NCI-H2196 (cell line): Measurements from ENCODE around the gene EFS.
"Not testable (repeated sequence)": the region's sequence is repeated elsewhere in the genome, so short reads cannot be mapped to it uniquely, and the experiment has no call there.

Experiments
- DNase-seq: peaks from one replicate; lab custom pipeline; 2025; ENCODE audit not compliant: unreplicated experiment; lab: John Stamatoyannopoulos, UW

EFS gene

GRCh38 chr14:23327947-23328744 lies 36.8 kb downstream of the EFS start:
- peak; percentile 76 for DNase-seq

DNA sequence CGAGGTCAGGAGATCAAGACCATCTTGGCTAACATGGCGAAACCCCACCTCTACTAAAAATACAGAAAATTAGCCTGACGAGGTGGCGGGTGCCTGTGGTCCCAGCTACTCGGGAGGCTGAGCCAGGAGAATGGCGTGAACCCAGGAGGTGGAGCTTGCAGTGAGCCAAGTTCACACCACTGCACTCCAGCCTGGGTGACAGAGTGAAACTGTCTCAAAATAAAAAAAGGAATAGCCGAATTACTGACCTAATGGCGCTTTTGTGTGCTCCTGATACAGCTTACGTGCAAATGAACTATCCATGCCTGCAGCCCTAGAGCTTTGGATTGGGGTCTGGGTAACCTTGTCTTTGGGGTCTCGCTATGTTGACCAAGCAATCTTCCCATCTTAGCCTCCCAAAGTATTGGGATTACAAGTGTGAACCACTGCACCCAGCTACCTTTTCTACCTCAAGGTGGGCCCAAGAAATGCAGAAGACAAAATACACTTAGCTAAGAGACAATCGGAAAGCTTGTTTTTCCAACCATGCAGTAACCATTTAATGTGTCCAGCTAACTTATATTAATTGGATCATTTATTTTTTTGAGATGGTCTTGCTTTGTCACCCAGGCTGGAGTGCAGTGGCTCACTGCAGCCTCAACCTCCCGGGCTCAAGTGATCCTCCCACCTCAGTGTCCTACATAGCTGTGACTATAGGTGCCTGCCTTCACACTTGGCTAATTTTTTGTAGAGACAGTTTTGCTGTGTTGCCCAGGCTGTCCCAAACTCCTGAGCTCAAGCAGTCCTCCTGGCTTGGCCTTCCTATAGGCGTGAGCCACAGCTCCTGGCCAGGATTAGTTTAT lies 38.3 kb downstream of the EFS start:
- no peak for DNase-seq

DNA sequence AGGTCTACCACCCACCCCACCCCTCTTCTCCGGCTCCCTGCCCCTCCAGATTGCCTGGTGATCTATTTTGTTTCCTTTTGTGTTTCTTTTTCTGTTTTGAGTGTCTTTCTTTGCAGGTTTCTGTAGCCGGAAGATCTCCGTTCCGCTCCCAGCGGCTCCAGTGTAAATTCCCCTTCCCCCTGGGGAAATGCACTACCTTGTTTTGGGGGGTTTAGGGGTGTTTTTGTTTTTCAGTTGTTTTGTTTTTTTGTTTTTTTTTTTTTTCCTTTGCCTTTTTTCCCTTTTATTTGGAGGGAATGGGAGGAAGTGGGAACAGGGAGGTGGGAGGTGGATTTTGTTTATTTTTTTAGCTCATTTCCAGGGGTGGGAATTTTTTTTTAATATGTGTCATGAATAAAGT lies 39.2 kb downstream of the EFS start:
- not testable (repeated sequence) for DNase-seq

DNA sequence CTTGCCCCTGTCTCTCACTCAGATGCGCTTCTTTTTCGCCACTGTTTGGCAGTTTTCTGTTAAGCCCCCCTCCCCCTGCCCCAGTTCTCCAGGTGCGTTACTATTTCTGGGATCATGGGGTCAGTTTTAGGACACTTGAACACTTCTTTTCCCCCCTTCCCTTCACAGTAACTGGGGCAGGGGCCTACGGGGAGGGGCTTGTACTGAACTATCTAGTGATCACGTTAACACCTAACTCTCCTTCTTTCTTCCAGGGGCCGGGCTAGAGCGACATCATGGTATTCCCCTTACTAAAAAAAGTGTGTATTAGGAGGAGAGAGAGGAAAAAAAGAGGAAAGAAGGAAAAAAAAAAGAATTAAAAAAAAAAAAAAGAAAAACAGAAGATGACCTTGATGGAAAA lies 40.0 kb downstream of the EFS start:
- no peak for DNase-seq

DNA sequence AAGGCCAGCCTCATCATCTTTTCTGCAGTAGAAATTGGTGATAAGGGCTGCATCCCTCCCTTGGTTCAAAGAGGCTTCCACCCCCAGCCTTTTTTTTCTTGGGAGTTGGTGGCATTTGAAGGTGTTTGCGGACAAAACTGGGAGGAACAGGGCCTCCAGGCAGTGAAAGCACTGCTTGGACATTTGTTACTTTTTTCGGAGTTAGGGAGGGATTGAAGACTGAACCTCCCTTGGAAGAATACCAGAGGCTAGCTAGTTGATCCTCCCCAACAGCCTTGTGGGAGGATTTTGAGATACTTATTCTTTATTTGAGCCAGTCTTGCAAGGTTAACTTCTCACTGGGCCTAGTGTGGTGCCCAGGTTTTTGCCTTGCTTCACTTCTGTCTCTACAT lies 40.5 kb downstream of the EFS start:
- no peak for DNase-seq

GRCh38 chr14:23323838-23324454 lies 41.0 kb downstream of the EFS start:
- DNase-seq, result no peak

GRCh38 chr14:23322568-23323517 lies 42.1 kb downstream of the EFS start:
- no peak for DNase-seq

GRCh38 chr14:23321572-23322547 lies 43.1 kb downstream of the EFS start:
- DNase-seq, result no peak

DNA sequence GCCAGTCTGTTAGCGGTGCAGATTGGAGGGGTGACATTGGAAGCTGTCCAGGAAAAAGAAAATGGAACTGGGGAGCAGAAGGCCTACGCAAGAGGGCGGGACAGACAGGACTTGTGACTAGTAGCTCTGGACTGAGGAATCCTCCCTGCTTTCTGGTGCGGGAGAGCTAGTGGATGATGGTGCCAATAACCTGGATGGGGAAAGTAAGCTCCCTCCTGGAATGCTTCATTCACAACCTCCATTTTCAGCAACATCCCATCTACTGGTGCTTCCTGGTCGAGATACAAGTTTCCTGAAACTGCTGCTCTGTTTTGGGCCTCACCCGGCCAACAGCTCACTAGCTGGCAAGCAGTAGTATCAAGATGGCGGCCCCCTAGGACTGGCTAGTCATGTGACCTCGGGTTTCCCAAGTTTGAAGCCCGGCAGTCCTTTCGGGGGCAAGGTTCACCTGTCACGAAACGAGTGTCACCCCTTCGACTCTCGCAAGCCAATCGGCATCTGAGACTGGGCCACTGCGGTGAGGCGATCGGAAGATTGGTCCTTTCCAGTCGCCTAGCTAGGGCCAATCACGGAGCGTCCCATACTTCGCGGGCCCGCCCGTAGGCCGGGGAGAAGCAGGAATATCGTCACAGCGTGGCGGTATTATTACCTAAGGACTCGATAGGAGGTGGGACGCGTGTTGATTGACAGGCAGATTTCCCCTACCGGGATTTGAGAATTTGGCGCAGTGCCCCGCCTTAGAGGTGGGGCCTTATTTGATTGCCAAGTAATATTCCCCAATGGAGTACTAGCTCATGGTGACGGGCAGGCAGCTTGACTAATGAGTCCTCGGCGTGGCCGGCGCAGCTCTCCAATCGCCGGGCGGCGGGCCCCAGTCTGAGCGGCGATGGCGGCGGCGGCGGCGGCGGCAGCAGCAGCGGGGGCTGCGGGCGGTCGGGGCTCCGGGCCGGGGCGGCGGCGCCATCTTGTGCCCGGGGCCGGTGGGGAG lies 44.1 kb downstream of the EFS start, which contains the start of gene PABPN1:
Gene PABPN1 (plus strand): TSS at position 874 of the 988 bp plus-strand sequence. CDS start 13 bp downstream, at position 887.
- DNase-seq, result peak; percentile 100

DNA sequence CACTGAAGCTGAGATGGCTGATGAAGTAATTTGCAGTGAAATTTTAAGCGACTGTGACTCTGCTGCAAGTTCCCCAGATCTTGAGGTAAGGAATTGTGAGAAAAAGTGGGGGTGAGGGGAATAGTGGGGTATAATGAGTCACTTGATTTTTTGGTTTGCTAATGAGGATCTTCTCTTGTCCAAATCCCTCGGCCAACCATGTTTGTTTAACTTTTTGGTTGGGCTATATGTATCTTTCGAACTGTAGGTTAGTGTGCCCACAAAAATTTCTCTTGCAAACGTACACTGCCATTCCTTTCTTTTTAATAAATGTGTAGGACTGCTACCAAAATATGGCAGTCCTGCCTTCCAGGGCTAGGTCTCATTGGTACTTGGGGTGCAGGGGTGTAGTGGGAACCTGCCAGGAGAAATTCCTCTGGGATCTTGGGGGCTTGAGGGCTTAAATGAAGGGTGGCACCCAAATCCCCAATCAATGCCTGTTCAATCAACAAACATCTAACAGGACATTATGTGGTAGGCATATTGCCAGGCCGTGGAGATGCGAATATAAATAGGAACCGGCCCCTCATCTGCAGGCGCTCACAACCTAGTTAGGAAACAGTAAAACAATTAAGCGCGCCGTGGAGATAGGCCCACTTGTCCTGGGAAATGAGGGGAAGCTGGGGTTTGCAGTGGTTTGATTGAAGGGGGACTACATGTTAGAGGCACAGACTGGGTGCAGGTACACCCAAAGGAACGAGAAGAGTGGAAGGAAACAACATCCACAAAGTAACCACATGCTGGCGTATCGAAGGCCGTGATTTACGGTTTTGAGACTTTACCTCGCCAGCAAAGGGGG lies 45.0 kb downstream of the EFS start:
- no peak for DNase-seq

- DNase-seq, result no peak
Measured at GRCh38 chr14:23316300-23316699, 48.7 kb downstream of the EFS start.

GRCh38 chr14:23310546-23310945 lies 54.4 kb downstream of the EFS start:
- DNase-seq, result no peak

DNA sequence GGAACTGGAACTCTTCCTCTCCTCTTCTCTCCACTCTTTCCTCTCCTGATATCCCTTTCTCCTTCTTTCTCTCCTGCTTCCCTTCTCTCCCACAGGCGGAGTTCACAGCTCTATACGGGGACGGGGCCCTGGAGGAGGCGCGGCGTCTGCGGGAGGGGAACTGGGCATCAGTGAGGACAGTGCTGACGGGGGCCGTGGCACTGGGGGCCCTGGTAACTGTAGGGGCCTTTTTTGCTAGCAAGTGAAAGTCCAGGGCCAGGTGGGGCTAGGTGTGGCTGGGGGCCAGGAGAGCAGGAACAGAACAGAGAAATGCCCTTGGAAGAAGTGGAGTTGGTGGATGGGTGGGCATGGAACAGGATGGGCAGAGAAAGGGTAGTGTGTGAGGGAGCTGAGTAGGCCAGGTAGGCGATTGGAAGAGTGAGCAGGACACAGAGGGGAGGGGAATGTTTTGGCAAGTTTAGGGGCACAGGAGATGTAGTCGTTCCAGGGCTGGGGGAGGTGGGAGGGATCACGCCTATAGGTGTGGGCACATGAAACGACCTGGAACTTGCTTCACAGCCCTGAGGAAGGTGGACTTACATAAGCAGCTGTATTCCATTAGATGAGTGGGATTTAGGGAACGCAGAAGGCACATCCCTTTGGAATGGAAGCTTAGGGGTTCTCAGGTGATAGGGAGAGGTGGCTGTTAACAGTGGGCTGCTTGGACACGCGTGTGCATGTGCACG lies 56.1 kb downstream of the EFS start:
- no peak for DNase-seq

DNA sequence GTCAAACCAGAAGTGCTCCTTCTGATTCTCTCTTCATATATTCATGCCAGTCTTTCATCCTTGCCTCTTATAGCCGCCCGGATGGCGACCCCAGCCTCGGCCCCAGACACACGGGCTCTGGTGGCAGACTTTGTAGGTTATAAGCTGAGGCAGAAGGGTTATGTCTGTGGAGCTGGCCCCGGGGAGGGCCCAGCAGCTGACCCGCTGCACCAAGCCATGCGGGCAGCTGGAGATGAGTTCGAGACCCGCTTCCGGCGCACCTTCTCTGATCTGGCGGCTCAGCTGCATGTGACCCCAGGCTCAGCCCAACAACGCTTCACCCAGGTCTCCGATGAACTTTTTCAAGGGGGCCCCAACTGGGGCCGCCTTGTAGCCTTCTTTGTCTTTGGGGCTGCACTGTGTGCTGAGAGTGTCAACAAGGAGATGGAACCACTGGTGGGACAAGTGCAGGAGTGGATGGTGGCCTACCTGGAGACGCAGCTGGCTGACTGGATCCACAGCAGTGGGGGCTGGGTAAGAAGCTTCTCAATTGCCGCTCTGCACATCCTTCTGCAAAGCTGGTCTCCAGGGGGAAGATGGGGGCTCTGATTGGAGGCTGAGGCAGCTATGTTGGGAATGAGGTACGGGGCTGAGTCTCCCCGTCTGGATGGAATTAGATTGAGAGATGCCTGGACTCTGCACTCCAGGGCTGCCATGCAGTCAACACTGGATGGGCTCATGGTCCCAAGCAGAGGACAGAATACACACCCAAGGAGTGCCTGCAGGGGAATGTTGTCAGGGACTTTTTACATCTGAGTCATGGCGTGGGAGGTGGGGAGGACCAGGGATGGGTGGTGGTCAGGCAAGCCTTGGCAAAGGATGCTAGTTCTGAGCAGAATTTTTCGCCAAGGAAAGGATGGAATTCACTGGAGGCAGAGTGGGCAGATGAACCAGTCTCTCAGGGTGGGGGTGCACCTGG lies 57.0 kb downstream of the EFS start:
- no peak for DNase-seq

DNA sequence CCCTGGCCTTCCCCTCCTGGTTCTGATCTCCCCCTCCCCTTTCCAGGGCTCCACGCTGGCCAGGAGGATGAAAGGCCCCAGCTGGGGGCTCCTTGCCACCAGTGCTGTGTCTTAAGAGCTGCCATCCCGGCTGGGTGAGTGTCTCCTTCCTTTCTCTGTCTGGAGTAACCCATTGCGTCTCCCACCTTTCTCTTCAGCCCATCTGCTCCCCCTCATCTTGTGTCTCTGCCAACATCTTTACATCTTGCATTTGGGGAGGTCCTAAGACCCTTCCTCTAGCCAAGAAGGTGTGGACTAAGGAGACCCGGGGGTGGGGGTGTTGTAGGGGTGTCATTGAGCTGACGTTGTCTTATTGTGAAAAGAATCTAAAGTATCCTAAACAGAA lies 57.8 kb downstream of the EFS start:
- no peak for DNase-seq
